GM06990 (cell line): Measurements from ENCODE around the gene MZT1.

Experiments used
- DNase-seq: peaks from one replicate; pipeline ENCODE4 v3.0.0-alpha.2; 2011; ENCODE audit not compliant: insufficient read length; ENCODE audit errors: extremely low read depth
- H3K27me3 ChIP-seq: replicated peaks from 2 replicates; pipeline ENCODE4 v1.6.0; 2011; ENCODE audit warnings: low read length; ENCODE audit not compliant: control insufficient read depth, insufficient read depth
- H3K36me3 ChIP-seq: 2 replicates; pipeline ENCODE4 v1.5.1; 2011; ENCODE audit warnings: low read length; ENCODE audit not compliant: control insufficient read depth, insufficient read depth
- H3K4me3 ChIP-seq: replicated peaks from 2 replicates; pipeline ENCODE4 v1.5.1; 2011; ENCODE audit warnings: low read depth, mild to moderate bottlenecking, control low read depth, low read length
- CTCF ChIP-seq: IDR thresholded peaks from 2 replicates; pipeline ENCODE4 v1.5.1; 2011; ENCODE audit warnings: low read length, control low read depth, mild to moderate bottlenecking, inconsistent platforms; ENCODE audit not compliant: insufficient read depth, poor library complexity, severe bottlenecking

Gene MZT1

GRCh38 chr13:72694314-72694713, 33.1 kb downstream of the MZT1 start:
- Histone ChIP-seq H3K4me3 (no peak overlapping the region), H3K36me3 (no peaks in the 10 kb centered on the region), H3K27me3 (no peaks in the 10 kb centered on the region; the same call in 1 of the 2 replicates)
- no peak for TF ChIP-seq CTCF
- DNase-seq, result no peak

GRCh38 chr13:72693832-72694231, 33.6 kb downstream of the MZT1 start:
- Histone ChIP-seq H3K36me3 (no peaks in the 10 kb centered on the region), H3K4me3 (no peak overlapping the region), H3K27me3 (no peaks in the 10 kb centered on the region; the same call in 1 of the 2 replicates)
- no peak for TF ChIP-seq CTCF
- DNase-seq, result no peak

DNA sequence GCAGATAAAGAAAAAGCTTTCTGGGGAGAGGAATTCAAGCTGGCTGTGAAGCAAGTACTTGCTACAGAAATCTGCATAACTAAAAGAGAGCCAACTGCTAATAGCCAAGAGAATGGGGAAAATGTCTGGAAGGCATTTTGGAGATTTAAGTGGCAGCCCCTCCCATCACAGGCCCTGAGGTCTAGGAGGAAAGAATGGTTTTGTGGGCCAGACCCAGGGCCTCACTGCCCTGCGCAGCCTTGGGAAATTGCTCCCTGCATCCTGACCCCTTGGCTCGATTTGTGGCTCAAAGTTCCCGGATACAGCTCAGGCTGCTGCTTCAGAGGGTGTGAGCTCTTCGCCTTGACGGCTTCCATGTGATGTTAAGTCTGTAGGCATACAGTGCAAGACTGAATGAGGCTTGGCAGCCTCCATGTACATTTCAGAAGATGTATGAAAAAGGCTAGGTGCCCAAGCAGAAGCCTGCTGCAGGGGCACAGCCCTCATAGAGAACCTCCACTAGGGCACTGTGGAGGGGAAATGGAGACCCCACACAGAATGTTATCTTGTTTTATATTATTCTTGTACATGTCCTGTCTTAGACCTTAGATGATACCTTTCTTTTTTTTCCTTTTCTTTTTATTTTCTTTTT, 34.4 kb downstream of the MZT1 start:
- TF ChIP-seq CTCF, result no peak
- Histone ChIP-seq H3K4me3 (no peak overlapping the region), H3K27me3 (no peaks in the 10 kb centered on the region; the same call in 1 of the 2 replicates), H3K36me3 (no peaks in the 10 kb centered on the region)
- no peak for DNase-seq

DNA sequence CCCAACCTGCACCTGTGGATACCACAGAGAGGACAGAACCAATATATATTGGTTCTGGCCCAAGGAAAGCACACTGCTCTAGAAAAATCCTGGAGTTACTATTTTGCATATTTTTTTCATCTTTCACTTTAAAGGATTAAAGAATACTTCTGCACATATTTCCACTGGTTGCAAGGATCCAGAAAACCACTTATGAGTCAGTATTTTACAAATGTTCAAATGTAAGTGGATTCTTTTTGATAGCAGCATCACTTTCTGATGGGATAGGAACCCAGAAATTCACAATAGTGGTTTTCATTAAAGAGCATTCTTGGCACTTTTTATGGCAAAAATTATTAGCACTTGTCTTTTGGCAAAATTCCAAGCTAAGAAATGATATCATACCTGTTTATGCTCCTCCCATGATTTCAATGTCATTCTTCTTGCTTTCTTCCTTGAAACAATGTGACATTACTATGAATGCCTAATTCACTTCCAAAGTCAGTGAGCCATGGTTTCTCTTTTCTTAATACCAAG, 38.2 kb downstream of the MZT1 start:
- no peaks in the 10 kb centered on the region for H3K27me3 ChIP-seq
- TF ChIP-seq CTCF, result no peak
- DNase-seq, result no peak

DNA sequence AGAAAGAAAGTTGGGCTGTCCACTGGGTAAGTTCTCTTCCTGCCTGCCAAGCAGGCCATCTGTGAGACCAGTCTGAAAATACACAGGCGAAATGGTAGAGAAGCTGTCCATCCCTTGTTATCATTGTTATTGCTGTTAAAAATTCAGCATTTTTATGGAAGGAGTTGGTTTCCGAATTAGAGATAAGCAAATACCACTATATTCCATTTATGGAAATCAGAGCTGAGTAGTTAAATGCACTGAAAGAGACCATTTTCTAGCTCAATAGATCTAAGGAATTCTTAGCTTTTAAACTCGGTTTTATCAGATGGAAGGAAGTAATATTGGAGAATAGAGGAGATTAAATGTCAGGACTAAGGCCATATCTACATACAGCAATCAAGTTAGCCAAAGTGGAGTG, 40.7 kb downstream of the MZT1 start:
- TF ChIP-seq CTCF, result no peak
- no peak for DNase-seq
- H3K27me3 ChIP-seq, result no peaks in the 10 kb centered on the region
- H3K36me3 ChIP-seq, result no peaks in the 10 kb centered on the region
- H3K4me3 ChIP-seq, result no peak overlapping the region

More for the DNA sequence above, 38.2 kb downstream of the MZT1 start:
- no peaks in the 10 kb centered on the region for H3K36me3 ChIP-seq
- no peak overlapping the region for H3K4me3 ChIP-seq
